Measurements from ENCODE around the gene PLS1. TPM values are rescaled to one million over a fixed set of nuclear protein-coding genes. Genes with fewer than 3 reads are reported as not detected.

Gene PLS1
- total RNA-seq, 1 donor from 2014 or later = 3.9 TPM

Small RNA genes within 50 kb of the gene (small RNA-seq; reads per million reads assigned to genes)
- gene RNA5SP143 = 0.26 reads per million

Other genes with a start within 250 kb of the PLS1 start
- gene XRN1, start 148.4 kb upstream of the PLS1 start, total RNA-seq = 45.7 TPM
- 22.6 TPM for gene ATR, start 17.7 kb upstream of the PLS1 start, total RNA-seq
- gene TRPC1, start 127.6 kb downstream of the PLS1 start, total RNA-seq = 12.0 TPM

All from vagina (tissue), 1 donor.